ENCODE results near the gene PDCD1. TPM values are rescaled to one million over a fixed set of nuclear protein-coding genes. Genes with fewer than 3 reads are reported as not detected.

PDCD1 gene
- total and polyA plus RNA-seq, 2 of the 13 experiments (the other 11 are each of a cell fraction or from before 2014, with no cell fraction given) = 0.04 TPM; not detected in 1

DNA sequence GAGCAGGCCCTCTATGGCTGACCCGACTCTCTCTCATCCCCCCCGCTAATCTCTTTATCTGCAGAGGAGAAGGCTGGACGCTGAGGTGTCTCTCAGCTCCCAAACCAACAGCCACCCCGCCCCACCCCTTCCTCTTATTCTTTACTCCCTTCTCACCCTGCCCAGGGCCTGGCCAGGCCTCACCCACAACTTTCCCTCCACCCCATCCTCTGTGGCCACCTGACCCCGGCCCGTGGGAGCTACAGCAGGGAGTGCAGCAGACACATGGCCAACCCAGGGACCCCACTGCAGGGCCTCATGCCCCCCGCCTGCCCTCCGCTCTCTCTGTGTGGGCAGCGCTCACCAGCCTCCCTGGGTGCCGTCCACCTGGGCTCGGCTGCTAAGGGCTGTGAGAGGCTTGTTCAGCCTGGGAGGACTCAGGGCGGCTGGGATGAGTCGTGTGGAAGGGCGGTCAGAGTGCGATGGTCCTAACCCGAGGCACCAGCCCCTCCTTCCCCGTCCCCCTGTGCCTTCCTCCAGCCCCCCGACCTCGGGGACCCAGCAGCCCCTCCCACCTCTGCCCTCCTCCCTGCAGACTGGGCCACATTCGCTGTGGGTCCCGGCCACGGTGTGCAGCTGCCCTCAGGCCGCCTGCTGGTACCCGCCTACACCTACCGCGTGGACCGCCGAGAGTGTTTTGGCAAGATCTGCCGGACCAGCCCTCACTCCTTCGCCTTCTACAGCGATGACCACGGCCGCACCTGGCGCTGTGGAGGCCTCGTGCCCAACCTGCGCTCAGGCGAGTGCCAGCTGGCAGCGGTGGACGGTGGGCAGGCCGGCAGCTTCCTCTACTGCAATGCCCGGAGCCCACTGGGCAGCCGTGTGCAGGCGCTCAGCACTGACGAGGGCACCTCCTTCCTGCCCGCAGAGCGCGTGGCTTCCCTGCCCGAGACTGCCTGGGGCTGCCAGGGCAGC, 42.9 kb downstream of the PDCD1 start (continued):
- TF ChIP-seq, protein P1, sequence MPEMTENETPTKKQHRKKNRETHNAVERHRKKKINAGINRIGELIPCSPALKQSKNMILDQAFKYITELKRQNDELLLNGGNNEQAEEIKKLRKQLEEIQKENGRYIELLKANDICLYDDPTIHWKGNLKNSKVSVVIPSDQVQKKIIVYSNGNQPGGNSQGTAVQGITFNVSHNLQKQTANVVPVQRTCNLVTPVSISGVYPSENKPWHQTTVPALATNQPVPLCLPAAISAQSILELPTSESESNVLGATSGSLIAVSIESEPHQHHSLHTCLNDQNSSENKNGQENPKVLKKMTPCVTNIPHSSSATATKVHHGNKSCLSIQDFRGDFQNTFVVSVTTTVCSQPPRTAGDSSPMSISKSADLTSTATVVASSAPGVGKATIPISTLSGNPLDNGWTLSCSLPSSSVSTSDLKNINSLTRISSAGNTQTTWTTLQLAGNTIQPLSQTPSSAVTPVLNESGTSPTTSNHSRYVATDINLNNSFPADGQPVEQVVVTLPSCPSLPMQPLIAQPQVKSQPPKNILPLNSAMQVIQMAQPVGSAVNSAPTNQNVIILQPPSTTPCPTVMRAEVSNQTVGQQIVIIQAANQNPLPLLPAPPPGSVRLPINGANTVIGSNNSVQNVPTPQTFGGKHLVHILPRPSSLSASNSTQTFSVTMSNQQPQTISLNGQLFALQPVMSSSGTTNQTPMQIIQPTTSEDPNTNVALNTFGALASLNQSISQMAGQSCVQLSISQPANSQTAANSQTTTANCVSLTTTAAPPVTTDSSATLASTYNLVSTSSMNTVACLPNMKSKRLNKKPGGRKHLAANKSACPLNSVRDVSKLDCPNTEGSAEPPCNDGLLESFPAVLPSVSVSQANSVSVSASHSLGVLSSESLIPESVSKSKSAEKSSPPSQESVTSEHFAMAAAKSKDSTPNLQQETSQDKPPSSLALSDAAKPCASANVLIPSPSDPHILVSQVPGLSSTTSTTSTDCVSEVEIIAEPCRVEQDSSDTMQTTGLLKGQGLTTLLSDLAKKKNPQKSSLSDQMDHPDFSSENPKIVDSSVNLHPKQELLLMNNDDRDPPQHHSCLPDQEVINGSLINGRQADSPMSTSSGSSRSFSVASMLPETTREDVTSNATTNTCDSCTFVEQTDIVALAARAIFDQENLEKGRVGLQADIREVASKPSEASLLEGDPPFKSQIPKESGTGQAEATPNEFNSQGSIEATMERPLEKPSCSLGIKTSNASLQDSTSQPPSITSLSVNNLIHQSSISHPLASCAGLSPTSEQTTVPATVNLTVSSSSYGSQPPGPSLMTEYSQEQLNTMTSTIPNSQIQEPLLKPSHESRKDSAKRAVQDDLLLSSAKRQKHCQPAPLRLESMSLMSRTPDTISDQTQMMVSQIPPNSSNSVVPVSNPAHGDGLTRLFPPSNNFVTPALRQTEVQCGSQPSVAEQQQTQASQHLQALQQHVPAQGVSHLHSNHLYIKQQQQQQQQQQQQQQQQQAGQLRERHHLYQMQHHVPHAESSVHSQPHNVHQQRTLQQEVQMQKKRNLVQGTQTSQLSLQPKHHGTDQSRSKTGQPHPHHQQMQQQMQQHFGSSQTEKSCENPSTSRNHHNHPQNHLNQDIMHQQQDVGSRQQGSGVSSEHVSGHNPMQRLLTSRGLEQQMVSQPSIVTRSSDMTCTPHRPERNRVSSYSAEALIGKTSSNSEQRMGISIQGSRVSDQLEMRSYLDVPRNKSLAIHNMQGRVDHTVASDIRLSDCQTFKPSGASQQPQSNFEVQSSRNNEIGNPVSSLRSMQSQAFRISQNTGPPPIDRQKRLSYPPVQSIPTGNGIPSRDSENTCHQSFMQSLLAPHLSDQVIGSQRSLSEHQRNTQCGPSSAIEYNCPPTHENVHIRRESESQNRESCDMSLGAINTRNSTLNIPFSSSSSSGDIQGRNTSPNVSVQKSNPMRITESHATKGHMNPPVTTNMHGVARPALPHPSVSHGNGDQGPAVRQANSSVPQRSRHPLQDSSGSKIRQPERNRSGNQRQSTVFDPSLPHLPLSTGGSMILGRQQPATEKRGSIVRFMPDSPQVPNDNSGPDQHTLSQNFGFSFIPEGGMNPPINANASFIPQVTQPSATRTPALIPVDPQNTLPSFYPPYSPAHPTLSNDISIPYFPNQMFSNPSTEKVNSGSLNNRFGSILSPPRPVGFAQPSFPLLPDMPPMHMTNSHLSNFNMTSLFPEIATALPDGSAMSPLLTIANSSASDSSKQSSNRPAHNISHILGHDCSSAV (CRISPR knock-in tag; IDR thresholded peaks at IDR 0.05; ENCODE audit: borderline replicate concordance) = no peak
- TF ChIP-seq RXRA (CRISPR knock-in tag; IDR thresholded peaks at IDR 0.05) (no peak), ZNF431 (CRISPR knock-in tag; IDR thresholded peaks at IDR 0.05; ENCODE audit: borderline replicate concordance, low read depth) (no peak), ZC3H4 (CRISPR knock-in tag; IDR thresholded peaks at IDR 0.05; ENCODE audit: borderline replicate concordance) (no peak), SMARCE1 (IDR thresholded peaks at IDR 0.05; ENCODE audit: borderline replicate concordance) (no peak), NRL (CRISPR knock-in tag; IDR thresholded peaks at IDR 0.05; ENCODE audit: borderline replicate concordance) (peak; percentile 57), SAP130 (CRISPR knock-in tag; IDR thresholded peaks at IDR 0.05; ENCODE audit: low read depth) (no peak), KLF9 (CRISPR knock-in tag; IDR thresholded peaks at IDR 0.05; ENCODE audit: low read depth) (no peak), HMGA1 (CRISPR knock-in tag; conservative IDR thresholded peaks at IDR 0.05) (no peak)
- TF ChIP-seq, protein P2, sequence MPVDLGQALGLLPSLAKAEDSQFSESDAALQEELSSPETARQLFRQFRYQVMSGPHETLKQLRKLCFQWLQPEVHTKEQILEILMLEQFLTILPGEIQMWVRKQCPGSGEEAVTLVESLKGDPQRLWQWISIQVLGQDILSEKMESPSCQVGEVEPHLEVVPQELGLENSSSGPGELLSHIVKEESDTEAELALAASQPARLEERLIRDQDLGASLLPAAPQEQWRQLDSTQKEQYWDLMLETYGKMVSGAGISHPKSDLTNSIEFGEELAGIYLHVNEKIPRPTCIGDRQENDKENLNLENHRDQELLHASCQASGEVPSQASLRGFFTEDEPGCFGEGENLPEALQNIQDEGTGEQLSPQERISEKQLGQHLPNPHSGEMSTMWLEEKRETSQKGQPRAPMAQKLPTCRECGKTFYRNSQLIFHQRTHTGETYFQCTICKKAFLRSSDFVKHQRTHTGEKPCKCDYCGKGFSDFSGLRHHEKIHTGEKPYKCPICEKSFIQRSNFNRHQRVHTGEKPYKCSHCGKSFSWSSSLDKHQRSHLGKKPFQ (CRISPR knock-in tag; IDR thresholded peaks at IDR 0.05; ENCODE audit: insufficient replicate concordance) = no peak
- TF ChIP-seq, protein P3, sequence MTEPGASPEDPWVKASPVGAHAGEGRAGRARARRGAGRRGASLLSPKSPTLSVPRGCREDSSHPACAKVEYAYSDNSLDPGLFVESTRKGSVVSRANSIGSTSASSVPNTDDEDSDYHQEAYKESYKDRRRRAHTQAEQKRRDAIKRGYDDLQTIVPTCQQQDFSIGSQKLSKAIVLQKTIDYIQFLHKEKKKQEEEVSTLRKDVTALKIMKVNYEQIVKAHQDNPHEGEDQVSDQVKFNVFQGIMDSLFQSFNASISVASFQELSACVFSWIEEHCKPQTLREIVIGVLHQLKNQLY (CRISPR knock-in tag; IDR thresholded peaks at IDR 0.05) = no peak
- TF ChIP-seq, protein P4, sequence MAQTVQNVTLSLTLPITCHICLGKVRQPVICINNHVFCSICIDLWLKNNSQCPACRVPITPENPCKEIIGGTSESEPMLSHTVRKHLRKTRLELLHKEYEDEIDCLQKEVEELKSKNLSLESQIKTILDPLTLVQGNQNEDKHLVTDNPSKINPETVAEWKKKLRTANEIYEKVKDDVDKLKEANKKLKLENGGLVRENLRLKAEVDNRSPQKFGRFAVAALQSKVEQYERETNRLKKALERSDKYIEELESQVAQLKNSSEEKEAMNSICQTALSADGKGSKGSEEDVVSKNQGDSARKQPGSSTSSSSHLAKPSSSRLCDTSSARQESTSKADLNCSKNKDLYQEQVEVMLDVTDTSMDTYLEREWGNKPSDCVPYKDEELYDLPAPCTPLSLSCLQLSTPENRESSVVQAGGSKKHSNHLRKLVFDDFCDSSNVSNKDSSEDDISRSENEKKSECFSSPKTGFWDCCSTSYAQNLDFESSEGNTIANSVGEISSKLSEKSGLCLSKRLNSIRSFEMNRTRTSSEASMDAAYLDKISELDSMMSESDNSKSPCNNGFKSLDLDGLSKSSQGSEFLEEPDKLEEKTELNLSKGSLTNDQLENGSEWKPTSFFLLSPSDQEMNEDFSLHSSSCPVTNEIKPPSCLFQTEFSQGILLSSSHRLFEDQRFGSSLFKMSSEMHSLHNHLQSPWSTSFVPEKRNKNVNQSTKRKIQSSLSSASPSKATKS (CRISPR knock-in tag; IDR thresholded peaks at IDR 0.05) = no peak
